GM18505 (cell line): ENCODE data around the gene SIRPA.

ENCODE experiments used
- ATAC-seq: cut with Tn5 transposase; IDR thresholded peaks from one replicate; pipeline ENCODE4 v1.9.1; 2021; ENCODE audit not compliant: unreplicated experiment
- POLR2A ChIP-seq: IDR thresholded peaks from 4 replicates; pipeline ENCODE4 v1.6.1; 2011; ENCODE audit warnings: borderline replicate concordance; ENCODE audit not compliant: insufficient read depth, insufficient read length; ENCODE audit errors: extremely low read depth

Gene SIRPA

DNA sequence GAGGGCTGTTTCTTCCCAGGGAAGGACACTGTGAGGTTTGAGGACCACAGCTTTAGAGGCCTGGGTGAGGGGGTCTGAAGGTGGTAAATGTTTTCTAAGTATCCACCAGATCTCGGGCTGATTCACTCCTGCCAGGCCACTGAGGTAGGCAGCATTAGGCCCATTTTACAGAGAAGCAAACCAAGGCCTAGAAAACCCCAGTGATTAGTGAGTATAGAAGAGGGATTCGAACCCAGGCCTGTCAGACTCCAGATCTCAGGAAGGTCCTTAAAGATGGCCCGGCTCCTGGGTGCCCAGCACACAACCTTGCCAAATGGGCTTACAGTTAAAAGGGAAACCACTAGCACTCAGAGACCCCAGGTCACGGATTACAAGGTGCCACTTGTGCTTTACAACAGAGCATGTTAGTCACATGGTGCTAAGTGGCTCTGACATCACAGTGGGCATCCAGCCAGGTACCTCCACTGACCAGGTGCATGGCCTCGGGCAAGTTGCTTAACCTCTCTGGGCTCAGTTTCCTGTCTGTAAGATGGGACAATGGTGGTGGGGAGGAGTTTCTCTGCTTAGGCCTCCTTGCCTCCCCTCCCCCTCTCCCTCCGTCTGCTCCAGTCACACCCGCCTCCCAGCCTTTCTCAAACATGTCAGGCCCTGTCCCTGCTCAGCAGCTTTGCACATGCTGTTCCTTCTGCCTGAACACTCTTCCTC lies 18.8 kb upstream of the SIRPA start:
- no peak for TF ChIP-seq POLR2A
- ATAC-seq: no peak

GRCh38 chr20:1876975-1877608 lies 18.1 kb upstream of the SIRPA start:
- no peak for ATAC-seq
- TF ChIP-seq POLR2A: no peak

GRCh38 chr20:1877609-1878200 lies 17.5 kb upstream of the SIRPA start:
- no peak for ATAC-seq
- no peak for TF ChIP-seq POLR2A

DNA sequence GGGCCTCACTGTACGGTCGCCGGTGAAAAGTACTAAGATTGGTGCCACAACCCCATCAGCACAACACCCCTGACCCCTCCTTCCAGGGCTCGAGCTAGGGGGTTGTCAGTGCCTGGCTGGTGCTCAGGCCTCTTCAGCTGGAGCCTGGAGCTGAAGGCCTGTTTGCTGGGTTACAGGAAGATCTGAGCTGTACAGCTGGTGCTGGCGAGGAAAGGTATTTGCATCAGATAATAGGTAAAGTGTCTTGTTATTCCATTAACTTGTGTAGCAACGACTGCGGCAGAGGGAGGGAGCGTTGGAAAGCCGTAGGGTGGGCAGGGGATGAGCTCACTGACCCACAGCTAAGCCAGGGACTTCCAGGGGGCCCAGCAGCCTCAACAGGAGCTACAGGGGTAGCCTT lies 15.8 kb upstream of the SIRPA start:
- no peak for ATAC-seq
- no peak for TF ChIP-seq POLR2A

DNA sequence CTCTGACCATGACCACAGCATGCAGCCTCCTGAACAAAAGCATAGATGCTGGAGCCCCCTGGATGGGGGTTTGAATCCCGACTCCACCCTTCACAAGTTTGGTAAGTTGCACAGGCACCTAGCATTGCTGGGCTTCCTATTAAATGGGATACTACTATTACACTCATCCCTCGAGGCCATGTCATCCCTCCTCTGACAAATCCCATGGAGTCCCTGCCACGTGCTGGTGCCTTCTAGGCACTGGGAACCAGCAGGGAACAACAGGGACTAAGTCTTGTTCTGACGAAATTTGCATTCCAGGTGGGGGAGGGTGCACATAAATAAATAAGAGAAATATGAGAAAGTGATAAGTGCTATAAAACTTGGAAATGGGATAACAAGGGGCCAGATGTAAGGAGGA lies 15.3 kb upstream of the SIRPA start:
- no peak for ATAC-seq
- no peak for TF ChIP-seq POLR2A

GRCh38 chr20:1880529-1881239 lies 14.5 kb upstream of the SIRPA start:
- no peak for ATAC-seq
- no peak for TF ChIP-seq POLR2A

GRCh38 chr20:1881240-1881835 lies 13.9 kb upstream of the SIRPA start:
- TF ChIP-seq POLR2A: no peak
- ATAC-seq: no peak

DNA sequence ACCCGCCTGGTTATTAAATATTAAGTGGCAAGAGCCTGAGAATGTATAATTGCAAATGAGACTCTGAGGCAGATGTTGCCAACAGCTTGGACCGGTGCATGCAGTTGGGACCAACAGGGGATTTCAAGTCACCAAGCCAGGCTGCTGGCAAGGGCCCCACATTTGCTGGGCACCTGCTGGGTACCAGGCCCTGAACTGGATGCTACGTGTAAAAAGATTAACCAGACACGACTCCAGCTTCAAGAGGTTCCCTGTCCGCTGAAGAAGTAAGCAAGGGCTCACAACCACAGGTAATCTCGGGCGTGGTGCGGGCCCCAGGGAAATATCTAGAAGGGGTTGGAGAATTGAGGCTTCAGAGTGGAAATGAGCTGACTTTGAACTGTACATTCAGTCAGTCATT lies 13.2 kb upstream of the SIRPA start:
- ATAC-seq: no peak

GRCh38 chr20:1883986-1884385 lies 11.2 kb upstream of the SIRPA start:
- no peak for ATAC-seq
- no peak for TF ChIP-seq POLR2A

More for the DNA sequence above, 13.2 kb upstream of the SIRPA start:
- TF ChIP-seq POLR2A: no peak

- TF ChIP-seq POLR2A: no peak
- ATAC-seq: no peak
These were observed 10.0 kb upstream of the SIRPA start for GRCh38 chr20:1885254-1885653.

- TF ChIP-seq POLR2A: no peak
- no peak for ATAC-seq
These were observed 9.1 kb upstream of the SIRPA start for GRCh38 chr20:1885940-1886693.

DNA sequence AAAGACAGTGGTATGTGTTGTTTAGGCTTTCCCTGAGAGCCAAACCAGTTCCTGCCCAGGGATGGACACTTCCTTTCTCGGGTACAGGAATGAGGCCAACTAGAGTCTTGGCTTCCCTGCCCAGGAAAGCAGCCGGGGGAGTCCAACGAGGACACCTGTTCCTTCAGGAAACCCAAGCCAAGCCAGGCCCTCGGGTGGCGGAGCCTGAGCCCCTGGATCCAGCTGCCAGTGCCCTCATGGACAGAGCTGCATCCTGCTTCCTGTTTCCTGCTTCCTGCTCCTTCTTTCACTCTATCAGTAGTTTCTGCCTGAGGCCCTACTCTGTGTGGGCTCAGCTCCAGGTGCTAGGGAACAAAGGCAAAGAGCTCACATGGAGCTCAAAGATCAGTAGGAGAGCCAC lies 7.9 kb upstream of the SIRPA start:
- TF ChIP-seq POLR2A: no peak

More for the DNA sequence above, 7.9 kb upstream of the SIRPA start:
- no peak for ATAC-seq
